ENCODE results near the gene HSD11B1L. TPM values are rescaled to one million over a fixed set of nuclear protein-coding genes. Genes with fewer than 3 reads are reported as not detected.
A peak's percentile ranks its signal among the peaks of the same experiment; 100 is the strongest.

HSD11B1L gene
- polyA plus RNA-seq, 3 donors: 1.9 to 2.5 (median 2.4) TPM

DNA sequence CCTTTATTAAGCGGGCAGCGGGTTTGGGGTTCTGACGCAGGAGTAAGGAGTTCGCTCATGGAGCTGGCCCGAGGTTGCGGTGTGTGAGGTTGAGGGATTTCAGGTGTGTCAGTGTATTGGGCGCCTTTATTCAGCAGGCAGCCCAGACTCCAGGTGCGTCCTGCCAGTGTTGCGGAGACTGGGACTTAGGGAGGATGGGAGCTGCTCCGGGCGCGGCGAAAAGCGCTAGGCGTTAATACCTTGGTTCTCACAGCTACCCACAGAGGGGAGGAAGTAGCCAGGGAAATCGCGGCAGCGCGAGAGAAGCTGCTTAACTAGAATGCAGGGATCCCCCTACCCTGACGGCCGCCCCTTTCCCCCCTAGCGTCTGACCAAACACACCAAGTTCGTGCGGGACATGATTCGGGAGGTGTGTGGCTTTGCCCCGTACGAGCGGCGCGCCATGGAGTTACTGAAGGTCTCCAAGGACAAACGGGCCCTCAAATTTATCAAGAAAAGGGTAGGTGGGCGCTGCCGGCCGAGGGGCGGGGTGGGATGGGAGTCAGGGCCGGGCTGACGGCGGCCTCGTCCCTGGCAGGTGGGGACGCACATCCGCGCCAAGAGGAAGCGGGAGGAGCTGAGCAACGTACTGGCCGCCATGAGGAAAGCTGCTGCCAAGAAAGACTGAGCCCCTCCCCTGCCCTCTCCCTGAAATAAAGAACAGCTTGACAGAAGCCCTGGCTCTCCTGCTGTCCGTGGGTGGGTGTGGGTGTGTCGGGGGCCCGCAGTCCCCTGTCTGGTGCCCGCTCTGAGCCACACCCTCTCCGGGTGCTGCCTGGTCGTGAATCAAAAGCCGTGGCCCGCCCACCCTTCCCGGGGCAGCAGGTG lies 10.4 kb downstream of the HSD11B1L start:
- Histone ChIP-seq H2AFZ (ENCODE audit: insufficient read depth, low read depth, low read length, poor library complexity, severe bottlenecking) (peak overlapping the region; percentile 91), H3K4me1 (ENCODE audit: control insufficient read depth in 1 of 2, insufficient read depth in 2 of 2, low read length in 2 of 2) (peaks cover 23 to 36% of the 10 kb centered on the region in 2 donors), H3K4me3 (replicated peaks in 1 of 3; ENCODE audit: low read depth in 2 of 3, low read length in 3 of 3) (peak overlapping the region; percentile 56 to 99 (median 95)), H3K4me2 (replicated peaks; ENCODE audit: extremely low read depth, low read length, poor library complexity, severe bottlenecking) (peak overlapping the region; percentile 71), H3K36me3 (replicated peaks in 1 of 2; ENCODE audit: control insufficient read depth in 1 of 2, insufficient read depth in 2 of 2, low read length in 2 of 2) (peaks cover 43 to 45% of the 10 kb centered on the region in 2 donors), H3K79me2 (ENCODE audit: insufficient read depth, low read length) (peaks cover 55% of the 10 kb centered on the region), H3K9me3 (replicated peaks in 1 of 2; ENCODE audit: control insufficient read depth in 1 of 2, insufficient read depth in 1 of 2, low read length in 2 of 2) (no peaks in the 10 kb centered on the region), H3K27ac (ENCODE audit: low read depth in 1 of 2, low read length in 2 of 2) (peak overlapping the region; percentile 88 to 92), H4K20me1 (ENCODE audit: insufficient read depth, low read length) (peaks cover 60% of the 10 kb centered on the region), H3K9ac (ENCODE audit: insufficient read depth, low read length, poor library complexity, severe bottlenecking) (peak overlapping the region; percentile 92), H3K27me3 (ENCODE audit: control insufficient read depth in 2 of 2, insufficient read depth in 2 of 2, low read length in 2 of 2) (no peaks in the 10 kb centered on the region)
- H3K36me3 Mint-ChIP-seq: peaks cover 27 to 41% of the 10 kb centered on the region in 2 donors
- H3K9me3 Mint-ChIP-seq: peaks cover 0 to 8% (median 0%) of the 10 kb centered on the region in 7 donors
- peaks cover 28% of the 10 kb centered on the region for H3K4me1 Mint-ChIP-seq
- peak overlapping the region; percentile 93 to 95 for H3K4me3 Mint-ChIP-seq
- H3K27ac Mint-ChIP-seq: peak overlapping the region; percentile 87 to 95 (median 94)
- 6% methylated on average over 33 of the region's 54 CpGs for WGBS (ENCODE audit: insufficient coverage)
- peaks cover 0 to 4% (median 0%) of the 10 kb centered on the region in 3 donors for H3K27me3 Mint-ChIP-seq (ENCODE audit: low read depth in 3 of 3)
- intact Hi-C loops (cut with micrococcal nuclease): loop anchor here (2.0 kb wide), 3 partner anchors 28 to 100 kb away; partner anchors contain the start of genes CATSPERD (in 1 of the 2), DUS3L (in 1 of the 2) and LONP1 (in 1 of the 2)
- TF ChIP-seq CTCF (IDR thresholded peaks at IDR 0.05): no peak
- peak in 2 of 3 donors; percentile 31 to 47 for DNase-seq

All from CD14-positive monocyte (primary cell).